Panc1 (cell line): ENCODE data around the gene PLD2. TPM values are rescaled to one million over a fixed set of nuclear protein-coding genes. Genes with fewer than 3 reads are reported as not detected.

Experiments used
- ATAC-seq: fragments of 200-7000 bp; cut with Tn5 transposase; 2 replicates; pipeline ENCODE4 v1.9.1; 2020; ENCODE audit warnings: mild to moderate bottlenecking, moderate library complexity
- BruUV-seq: library from RNA; stranded (reverse); fragments of 400-500 nt; replicated peaks from 2 replicates; lab custom pipeline; 2021; lab: Mats Ljungman, UMichigan
- CTCF ChIA-PET: fragments of 300-600 bp; sonication (Branson Sonifier 250); formaldehyde crosslinking; loops from one replicate; lab custom pipeline; 2022; ENCODE audit warnings: antibody characterized with exemption; lab: Charles Lee
- POLR2A ChIA-PET: fragments of 300-600 bp; sonication (Branson Sonifier 250); formaldehyde crosslinking; loops from one replicate; lab custom pipeline; 2022; ENCODE audit warnings: antibody characterized with exemption; lab: Charles Lee
- DNase-seq: peaks from one replicate; pipeline ENCODE4 v3.0.0-alpha.2; 2010; ENCODE audit warnings: low read depth, low spot score
- H3K27ac ChIP-seq: 2 replicates; pipeline ENCODE4 v1.5.1; 2011; ENCODE audit warnings: mild to moderate bottlenecking, low read length, inconsistent platforms
- H3K27me3 ChIP-seq: fragments of 200-500 bp; sonication (Bioruptor generic); 2 replicates; pipeline ENCODE4 v1.6.0; 2014; ENCODE audit warnings: low read length, inconsistent platforms; ENCODE audit not compliant: control insufficient read depth, insufficient read depth
- H3K36me3 ChIP-seq: fragments of 200-500 bp; sonication (Bioruptor generic); 2 replicates; pipeline ENCODE4 v1.5.1; 2014; ENCODE audit warnings: inconsistent platforms, mild to moderate bottlenecking, low read length, moderate library complexity; ENCODE audit not compliant: control insufficient read depth, insufficient read depth
- H3K4me1 ChIP-seq: 2 replicates; pipeline ENCODE4 v1.5.1; 2011; ENCODE audit warnings: inconsistent platforms, mild to moderate bottlenecking, low read length, moderate library complexity; ENCODE audit not compliant: control insufficient read depth, insufficient read depth
- H3K4me3 ChIP-seq, 2 experiments: 2 replicates each; pipeline ENCODE4 v1.5.1; 2011 to 2012; ENCODE audit warnings: low read depth in 2 of 2, low read length in 2 of 2, mild to moderate bottlenecking in 2 of 2, inconsistent platforms in 1 of 2, moderate library complexity in 1 of 2
- H3K9me3 ChIP-seq: fragments of 200-500 bp; sonication (Bioruptor generic); 2 replicates; pipeline ENCODE4 v1.5.1; 2014; ENCODE audit warnings: low read depth, mild to moderate bottlenecking, inconsistent platforms, low read length, moderate library complexity; ENCODE audit not compliant: control insufficient read depth, insufficient read depth
- POLR2AphosphoS5 ChIP-seq: IDR thresholded peaks from 2 replicates; pipeline ENCODE4 v1.6.1; 2012; ENCODE audit warnings: mild to moderate bottlenecking, low read depth, low read length, moderate library complexity
- SIN3A ChIP-seq: IDR thresholded peaks from 2 replicates; pipeline ENCODE4 v1.6.1; 2012; ENCODE audit warnings: low read depth, mild to moderate bottlenecking, low read length, moderate library complexity, borderline replicate concordance; ENCODE audit not compliant: insufficient read depth
- TCF7L2 ChIP-seq: IDR thresholded peaks from 2 replicates; pipeline ENCODE4 v1.6.1; 2011; ENCODE audit warnings: mild to moderate bottlenecking, low read depth, low read length, inconsistent platforms
- in situ Hi-C: cut with HindIII; loops from 2 replicates; pipeline ENCODE4 v1.10.0; 2016; ENCODE audit warnings: low sequenced_read_pairs, low pct_unique_long_range_greater_than_20kb
- intact Hi-C: fragments of 100-400 bp; cut with micrococcal nuclease; formaldehyde crosslinking; loops from one replicate; pipeline ENCODE4 v1.10.0; 2022; ENCODE audit not compliant: unreplicated experiment
- total RNA-seq: library from RNA; stranded (reverse); gene quantifications from one replicate; pipeline ENCODE4 v1.2.1, GENCODE V29; 2021; ENCODE audit not compliant: unreplicated experiment
- TF ChIP-seq, protein P1 (sequence below): fragments of 450-650 bp; IDR thresholded peaks from 2 replicates; pipeline ENCODE4 v1.5.1; 2017; ENCODE audit warnings: mild to moderate bottlenecking
- TF ChIP-seq, protein P2 (sequence below), 2 experiments: IDR thresholded peaks; 2 replicates each; pipeline ENCODE4 v1.6.1; 2011 to 2012; ENCODE audit warnings: low read depth in 2 of 2, control low read depth in 1 of 2, low read length in 1 of 2, mild to moderate bottlenecking in 1 of 2, moderate library complexity in 1 of 2; ENCODE audit not compliant: insufficient read depth in 1 of 2

PLD2 gene
- total RNA-seq, 1 experiment from 2014 or later: 40.2 TPM

DNA sequence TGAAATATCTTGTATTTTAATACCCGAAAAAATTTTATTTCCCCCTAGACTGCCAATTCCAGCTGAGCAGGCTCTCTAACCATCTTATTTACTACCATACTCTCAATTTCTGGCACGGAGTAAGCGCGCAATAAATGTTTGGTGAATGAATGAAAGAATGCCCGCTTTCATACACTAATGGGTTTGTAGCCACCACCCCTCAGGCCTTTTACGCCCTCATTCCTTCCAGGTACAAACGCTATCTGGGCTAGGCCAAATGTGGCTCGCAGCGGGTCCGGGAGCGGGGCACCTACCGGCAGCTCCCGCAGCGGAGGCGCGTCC lies 536 bp upstream of the PLD2 start:
- Histone ChIP-seq H3K4me1 (peaks cover 3% of the 10 kb centered on the region; the same call in 1 of the 2 replicates), H3K36me3 (no peaks in the 10 kb centered on the region), H3K4me3 (peak overlapping the region; percentile 63 to 71), H3K27ac (peak overlapping the region; percentile 74), H3K27me3 (no peaks in the 10 kb centered on the region), H3K9me3 (no peaks in the 10 kb centered on the region)
- no peak for TF ChIP-seq TCF7L2
- TF ChIP-seq, protein P1, sequence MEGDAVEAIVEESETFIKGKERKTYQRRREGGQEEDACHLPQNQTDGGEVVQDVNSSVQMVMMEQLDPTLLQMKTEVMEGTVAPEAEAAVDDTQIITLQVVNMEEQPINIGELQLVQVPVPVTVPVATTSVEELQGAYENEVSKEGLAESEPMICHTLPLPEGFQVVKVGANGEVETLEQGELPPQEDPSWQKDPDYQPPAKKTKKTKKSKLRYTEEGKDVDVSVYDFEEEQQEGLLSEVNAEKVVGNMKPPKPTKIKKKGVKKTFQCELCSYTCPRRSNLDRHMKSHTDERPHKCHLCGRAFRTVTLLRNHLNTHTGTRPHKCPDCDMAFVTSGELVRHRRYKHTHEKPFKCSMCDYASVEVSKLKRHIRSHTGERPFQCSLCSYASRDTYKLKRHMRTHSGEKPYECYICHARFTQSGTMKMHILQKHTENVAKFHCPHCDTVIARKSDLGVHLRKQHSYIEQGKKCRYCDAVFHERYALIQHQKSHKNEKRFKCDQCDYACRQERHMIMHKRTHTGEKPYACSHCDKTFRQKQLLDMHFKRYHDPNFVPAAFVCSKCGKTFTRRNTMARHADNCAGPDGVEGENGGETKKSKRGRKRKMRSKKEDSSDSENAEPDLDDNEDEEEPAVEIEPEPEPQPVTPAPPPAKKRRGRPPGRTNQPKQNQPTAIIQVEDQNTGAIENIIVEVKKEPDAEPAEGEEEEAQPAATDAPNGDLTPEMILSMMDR: no peak
- no peak for TF ChIP-seq SIN3A
- TF ChIP-seq POLR2AphosphoS5: no peak
- TF ChIP-seq, protein P2, sequence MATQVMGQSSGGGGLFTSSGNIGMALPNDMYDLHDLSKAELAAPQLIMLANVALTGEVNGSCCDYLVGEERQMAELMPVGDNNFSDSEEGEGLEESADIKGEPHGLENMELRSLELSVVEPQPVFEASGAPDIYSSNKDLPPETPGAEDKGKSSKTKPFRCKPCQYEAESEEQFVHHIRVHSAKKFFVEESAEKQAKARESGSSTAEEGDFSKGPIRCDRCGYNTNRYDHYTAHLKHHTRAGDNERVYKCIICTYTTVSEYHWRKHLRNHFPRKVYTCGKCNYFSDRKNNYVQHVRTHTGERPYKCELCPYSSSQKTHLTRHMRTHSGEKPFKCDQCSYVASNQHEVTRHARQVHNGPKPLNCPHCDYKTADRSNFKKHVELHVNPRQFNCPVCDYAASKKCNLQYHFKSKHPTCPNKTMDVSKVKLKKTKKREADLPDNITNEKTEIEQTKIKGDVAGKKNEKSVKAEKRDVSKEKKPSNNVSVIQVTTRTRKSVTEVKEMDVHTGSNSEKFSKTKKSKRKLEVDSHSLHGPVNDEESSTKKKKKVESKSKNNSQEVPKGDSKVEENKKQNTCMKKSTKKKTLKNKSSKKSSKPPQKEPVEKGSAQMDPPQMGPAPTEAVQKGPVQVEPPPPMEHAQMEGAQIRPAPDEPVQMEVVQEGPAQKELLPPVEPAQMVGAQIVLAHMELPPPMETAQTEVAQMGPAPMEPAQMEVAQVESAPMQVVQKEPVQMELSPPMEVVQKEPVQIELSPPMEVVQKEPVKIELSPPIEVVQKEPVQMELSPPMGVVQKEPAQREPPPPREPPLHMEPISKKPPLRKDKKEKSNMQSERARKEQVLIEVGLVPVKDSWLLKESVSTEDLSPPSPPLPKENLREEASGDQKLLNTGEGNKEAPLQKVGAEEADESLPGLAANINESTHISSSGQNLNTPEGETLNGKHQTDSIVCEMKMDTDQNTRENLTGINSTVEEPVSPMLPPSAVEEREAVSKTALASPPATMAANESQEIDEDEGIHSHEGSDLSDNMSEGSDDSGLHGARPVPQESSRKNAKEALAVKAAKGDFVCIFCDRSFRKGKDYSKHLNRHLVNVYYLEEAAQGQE (IDR thresholded peaks at IDR 0.05; ENCODE audit: insufficient read depth in 1 of 2, low read depth in 2 of 2, low read length in 1 of 2): no peak
- BruUV-seq: no TSS peak
- intact Hi-C loops (no loop called here), in situ Hi-C loops (no loop called here)
- ChIA-PET POLR2A (interaction anchor here (0.5 to 0.6 kb wide), 2 partner anchors 19 to 247 kb away, joined by 3 read pairs; no protein-coding TSS in a partner anchor), CTCF (no interaction called here)
- no peak for DNase-seq
- ATAC-seq: no peak

- in situ Hi-C loops: no loop called here
- peaks cover 3% of the 10 kb centered on the region; the same call in 1 of the 2 replicates for H3K4me1 ChIP-seq
- TF ChIP-seq POLR2AphosphoS5 (no peak), SIN3A (no peak), TCF7L2 (no peak)
- TF ChIP-seq, protein P2 (IDR thresholded peaks at IDR 0.05; ENCODE audit: insufficient read depth in 1 of 2, low read depth in 2 of 2, low read length in 1 of 2): no peak
- TF ChIP-seq, protein P1: no peak
- H3K36me3 ChIP-seq: no peaks in the 10 kb centered on the region
- ATAC-seq (peak; percentile 31), DNase-seq (no peak)
- POLR2A ChIA-PET: no interaction called here
- H3K27ac ChIP-seq: no peak overlapping the region
- intact Hi-C loops: no loop called here
- H3K4me3 ChIP-seq: peak overlapping the region; percentile 52 to 63
- H3K9me3 ChIP-seq: no peaks in the 10 kb centered on the region
- CTCF ChIA-PET: no interaction called here
- no TSS peak for BruUV-seq
- no peaks in the 10 kb centered on the region for H3K27me3 ChIP-seq
Observed at GRCh38 chr17:4807605-4808377, 839 bp downstream of the PLD2 start.
